Neutrophil (primary cell): Measurements from ENCODE around the gene HSPBAP1.

Source experiments
- H3K27ac ChIP-seq: fragments of 200-600 bp; sonication (generic); 2 replicates; pipeline ENCODE4 v1.5.1; 2016; ENCODE audit warnings: mild to moderate bottlenecking, moderate library complexity
- H3K27me3 ChIP-seq: fragments of 200-600 bp; sonication (generic); 2 replicates; pipeline ENCODE4 v1.6.0; 2016; ENCODE audit warnings: mild to moderate bottlenecking
- H3K36me3 ChIP-seq: fragments of 200-600 bp; sonication (generic); 2 replicates; pipeline ENCODE4 v1.5.1; 2017
- H3K4me1 ChIP-seq, 2 experiments: fragments of 200-600 bp in 1 of 2; sonication (generic) in 1 of 2; 1 replicate in 1 of 2; 2 replicates in 1 of 2; pipeline versions ENCODE4 v1.5.1 to v1.6.1; 2013 to 2016; ENCODE audit warnings: low read depth in 1 of 2, low read length in 1 of 2, mild to moderate bottlenecking in 1 of 2, moderate library complexity in 1 of 2; ENCODE audit not compliant: control insufficient read depth in 1 of 2, insufficient read depth in 1 of 2
- H3K4me3 ChIP-seq, 2 experiments: fragments of 200-600 bp in 1 of 2; sonication (generic) in 1 of 2; 1 replicate in 1 of 2; 2 replicates in 1 of 2; pipeline ENCODE4 v1.5.1; 2013 to 2016; ENCODE audit warnings: low read depth in 1 of 2, low read length in 1 of 2, mild to moderate bottlenecking in 1 of 2, moderate library complexity in 1 of 2
- H3K9me3 ChIP-seq: fragments of 200-600 bp; sonication (generic); 2 replicates; pipeline ENCODE4 v1.5.1; 2016
- CTCF ChIP-seq: fragments of 200-600 bp; sonication (generic); IDR thresholded peaks from 2 replicates; pipeline ENCODE4 v1.5.1; 2016; ENCODE audit warnings: antibody characterized with exemption

The HSPBAP1 gene

GRCh38 chr3:122766430-122766829 is 27.2 kb downstream of the HSPBAP1 start:
- H3K27ac ChIP-seq, result peak overlapping the region; percentile 97
- H3K36me3 ChIP-seq, result no peaks in the 10 kb centered on the region
- peaks cover 79 to 80% of the 10 kb centered on the region in 2 experiments for H3K4me1 ChIP-seq
- no peak for TF ChIP-seq CTCF
- no peak overlapping the region for H3K4me3 ChIP-seq
- no peaks in the 10 kb centered on the region for H3K27me3 ChIP-seq
- no peaks in the 10 kb centered on the region for H3K9me3 ChIP-seq

GRCh38 chr3:122760453-122761271 is 33.0 kb downstream of the HSPBAP1 start:
- no peak for TF ChIP-seq CTCF
- Histone ChIP-seq H3K4me1 (peaks cover 77 to 79% of the 10 kb centered on the region in 2 experiments), H3K9me3 (no peaks in the 10 kb centered on the region), H3K4me3 (no peak overlapping the region), H3K27me3 (no peaks in the 10 kb centered on the region), H3K27ac (peak overlapping the region; percentile 89), H3K36me3 (no peaks in the 10 kb centered on the region)

GRCh38 chr3:122758877-122759560 is 34.6 kb downstream of the HSPBAP1 start:
- Histone ChIP-seq H3K27ac (peak overlapping the region; percentile 89), H3K36me3 (peaks cover 11% of the 10 kb centered on the region), H3K4me1 (peaks cover 72 to 75% of the 10 kb centered on the region in 2 experiments), H3K9me3 (no peaks in the 10 kb centered on the region), H3K4me3 (peak overlapping the region; percentile 43 to 44), H3K27me3 (no peaks in the 10 kb centered on the region)
- TF ChIP-seq CTCF, result no peak

- no peak for TF ChIP-seq CTCF
- H3K4me1 ChIP-seq, result peaks cover 53 to 56% of the 10 kb centered on the region in 2 experiments
- peak overlapping the region; percentile 78 for H3K27ac ChIP-seq
- no peaks in the 10 kb centered on the region for H3K9me3 ChIP-seq
- H3K4me3 ChIP-seq, result no peak overlapping the region
- peaks cover 42% of the 10 kb centered on the region for H3K36me3 ChIP-seq
- H3K27me3 ChIP-seq, result no peaks in the 10 kb centered on the region
These were observed 38.1 kb downstream of the HSPBAP1 start for GRCh38 chr3:122755491-122755890.

GRCh38 chr3:122754929-122755328 is 38.7 kb downstream of the HSPBAP1 start:
- H3K4me1 ChIP-seq, result peaks cover 47 to 51% of the 10 kb centered on the region in 2 experiments
- H3K27me3 ChIP-seq, result no peaks in the 10 kb centered on the region
- peak overlapping the region; percentile 78 for H3K27ac ChIP-seq
- TF ChIP-seq CTCF, result peak; percentile 94
- H3K9me3 ChIP-seq, result no peaks in the 10 kb centered on the region
- H3K36me3 ChIP-seq, result peaks cover 48% of the 10 kb centered on the region
- no peak overlapping the region for H3K4me3 ChIP-seq
